CD14-positive monocyte (primary cell): Measurements from ENCODE around the gene TCEAL1. TPM values are rescaled to one million over a fixed set of nuclear protein-coding genes. Genes with fewer than 3 reads are reported as not detected.

Source experiments
- DNase-seq, 3 donors: peaks; one replicate each; pipeline ENCODE4 v3.0.0-alpha.2; 2011 to 2022
- H2AFZ ChIP-seq: 2 replicates; pipeline ENCODE4 v1.6.0; 2012; ENCODE audit warnings: mild to moderate bottlenecking, low read depth, low read length, inconsistent platforms; ENCODE audit not compliant: insufficient read depth, poor library complexity, severe bottlenecking
- H3K27ac ChIP-seq, 2 donors: 1 replicate in 1 of 2; 2 replicates in 1 of 2; pipeline ENCODE4 v1.5.1; 2012 to 2013; ENCODE audit warnings: low read length in 2 of 2, control low read depth in 1 of 2, inconsistent platforms in 1 of 2, low read depth in 1 of 2, mild to moderate bottlenecking in 1 of 2
- H3K27me3 ChIP-seq, 2 donors: one replicate each; pipeline versions ENCODE4 v1.6.0 to v1.6.1; 2011 to 2013; ENCODE audit warnings: low read length in 2 of 2; ENCODE audit not compliant: control insufficient read depth in 2 of 2, insufficient read depth in 2 of 2
- H3K36me3 ChIP-seq, 2 donors: replicated peaks in 1 of 2; 1 replicate in 1 of 2; 2 replicates in 1 of 2; pipeline versions ENCODE4 v1.5.1 to v1.6.1; 2012 to 2013; ENCODE audit warnings: low read length in 2 of 2, control low read depth in 1 of 2, inconsistent platforms in 1 of 2, mild to moderate bottlenecking in 1 of 2; ENCODE audit not compliant: insufficient read depth in 2 of 2, control insufficient read depth in 1 of 2
- H3K4me1 ChIP-seq, 2 donors: 1 replicate in 1 of 2; 2 replicates in 1 of 2; pipeline versions ENCODE4 v1.5.1 to v1.6.1; 2012 to 2013; ENCODE audit warnings: low read length in 2 of 2, control low read depth in 1 of 2, inconsistent platforms in 1 of 2, mild to moderate bottlenecking in 1 of 2, moderate library complexity in 1 of 2; ENCODE audit not compliant: insufficient read depth in 2 of 2, control insufficient read depth in 1 of 2
- H3K4me2 ChIP-seq: replicated peaks from 2 replicates; pipeline ENCODE3; 2012; ENCODE audit warnings: low read length, moderate library complexity, mild to moderate bottlenecking; ENCODE audit not compliant: poor library complexity, severe bottlenecking; ENCODE audit errors: extremely low read depth
- H3K4me3 ChIP-seq, 3 experiments: fragments of 200-600 bp in 1 of 3; sonication (generic) in 1 of 3; replicated peaks in 1 of 3; 1 replicate in 2 of 3; 2 replicates in 1 of 3; pipeline ENCODE4 v1.5.1; 2011 to 2013; ENCODE audit warnings: low read length in 3 of 3, mild to moderate bottlenecking in 3 of 3, control low read depth in 2 of 3, low read depth in 2 of 3, inconsistent platforms in 1 of 3, moderate library complexity in 1 of 3
- H3K79me2 ChIP-seq: 2 replicates; pipeline ENCODE4 v1.6.0; 2012; ENCODE audit warnings: mild to moderate bottlenecking, control low read depth, inconsistent platforms, low read length, moderate library complexity; ENCODE audit not compliant: insufficient read depth
- H3K9ac ChIP-seq: 2 replicates; pipeline ENCODE4 v1.6.0; 2017; ENCODE audit warnings: low read length, mild to moderate bottlenecking; ENCODE audit not compliant: insufficient read depth, poor library complexity, severe bottlenecking
- H3K9me3 ChIP-seq, 2 donors: replicated peaks in 1 of 2; 1 replicate in 1 of 2; 2 replicates in 1 of 2; pipeline versions ENCODE4 v1.5.1 to v1.6.1; 2012 to 2013; ENCODE audit warnings: low read length in 2 of 2, control low read depth in 1 of 2; ENCODE audit not compliant: control insufficient read depth in 1 of 2, insufficient read depth in 1 of 2
- H4K20me1 ChIP-seq: 2 replicates; pipeline ENCODE4 v1.6.0; 2012; ENCODE audit warnings: mild to moderate bottlenecking, low read length, control low read depth, moderate library complexity; ENCODE audit not compliant: insufficient read depth
- H3K27ac Mint-ChIP-seq, 7 donors: one replicate each; pipeline ENCODE4 v1.8.0; 2020; ENCODE audit warnings: mild to moderate bottlenecking in 7 of 7, mixed read lengths in 7 of 7, moderate library complexity in 6 of 7, inconsistent platforms in 2 of 7
- H3K27me3 Mint-ChIP-seq, 3 donors: one replicate each; pipeline ENCODE4 v1.8.0; 2021 to 2022; ENCODE audit warnings: low read depth in 3 of 3, mild to moderate bottlenecking in 3 of 3, mixed read lengths in 3 of 3, moderate library complexity in 3 of 3, inconsistent platforms in 1 of 3
- H3K36me3 Mint-ChIP-seq, 2 donors: one replicate each; pipeline ENCODE4 v1.8.0; 2020; ENCODE audit warnings: mixed read lengths in 2 of 2, inconsistent platforms in 1 of 2, mild to moderate bottlenecking in 1 of 2
- H3K4me1 Mint-ChIP-seq: one replicate; pipeline ENCODE4 v1.8.0; 2020; ENCODE audit warnings: mild to moderate bottlenecking, mixed read lengths
- H3K4me3 Mint-ChIP-seq, 2 donors: one replicate each; pipeline ENCODE4 v1.8.0; 2020; ENCODE audit warnings: mild to moderate bottlenecking in 2 of 2, mixed read lengths in 2 of 2, moderate library complexity in 1 of 2
- H3K9me3 Mint-ChIP-seq, 7 donors: one replicate each; pipeline ENCODE4 v1.8.0; 2020 to 2022; ENCODE audit warnings: mixed read lengths in 7 of 7, mild to moderate bottlenecking in 6 of 7, moderate library complexity in 6 of 7, inconsistent platforms in 2 of 7
- CTCF ChIP-seq: fragments of 200-600 bp; IDR thresholded peaks from one replicate; pipeline ENCODE4 v1.8.0; 2022; ENCODE audit warnings: antibody characterized with exemption, mild to moderate bottlenecking
- WGBS: methylation state at CpG from one replicate; pipeline ENCODE4 v1.1.5; 2013; ENCODE audit warnings: missing lambda C conversion rate; ENCODE audit not compliant: insufficient coverage; 5-methylcytosine and 5-hydroxymethylcytosine counted together
- intact Hi-C, 2 donors: fragments of 100-400 bp; cut with micrococcal nuclease; formaldehyde crosslinking; loops; one replicate each; pipeline versions ENCODE4 v1.15.0 to v1.15.1; 2023
- polyA plus RNA-seq, 3 donors: library from polyadenylated mRNA; depleted of rRNA in 1 of 3; unstranded in 2 of 3; stranded (reverse) in 1 of 3; fragments of 300-500 nt in 2 of 3; fragments of >200 nt in 1 of 3; fragmentation: Illumina TruSeq in 2 of 3; gene quantifications; 1 replicate in 2 of 3; 2 replicates in 1 of 3; pipeline ENCODE4 v1.2.3, GENCODE V29; 2012 to 2021

Gene TCEAL1
- polyA plus RNA-seq, 3 donors = 5.5 to 11.4 (median 5.8) TPM

GRCh38 chrX:103614999-103615398 is 13.8 kb upstream of the TCEAL1 start:
- Histone ChIP-seq H3K27me3 (no peaks in the 10 kb centered on the region), H3K4me1 (no peaks in the 10 kb centered on the region), H4K20me1 (no peaks in the 10 kb centered on the region), H3K27ac (no peak overlapping the region), H2AFZ (no peak overlapping the region), H3K79me2 (no peaks in the 10 kb centered on the region), H3K4me3 (no peak overlapping the region), H3K9me3 (no peaks in the 10 kb centered on the region), H3K4me2 (no peak overlapping the region), H3K36me3 (no peaks in the 10 kb centered on the region), H3K9ac (no peak overlapping the region)
- Mint-ChIP-seq H3K4me1 (no peaks in the 10 kb centered on the region), H3K9me3 (peaks cover 0 to 3% (median 0%) of the 10 kb centered on the region in 7 donors), H3K4me3 (no peak overlapping the region), H3K36me3 (peaks cover 0 to 3% of the 10 kb centered on the region in 2 donors), H3K27me3 (peaks cover 0 to 5% (median 0%) of the 10 kb centered on the region in 3 donors), H3K27ac (no peak overlapping the region)
- no CpG with 5 or more reads among the region's 1 CpG for WGBS
- DNase-seq = no peak
- no peak for TF ChIP-seq CTCF
- intact Hi-C loops = no loop called here

DNA sequence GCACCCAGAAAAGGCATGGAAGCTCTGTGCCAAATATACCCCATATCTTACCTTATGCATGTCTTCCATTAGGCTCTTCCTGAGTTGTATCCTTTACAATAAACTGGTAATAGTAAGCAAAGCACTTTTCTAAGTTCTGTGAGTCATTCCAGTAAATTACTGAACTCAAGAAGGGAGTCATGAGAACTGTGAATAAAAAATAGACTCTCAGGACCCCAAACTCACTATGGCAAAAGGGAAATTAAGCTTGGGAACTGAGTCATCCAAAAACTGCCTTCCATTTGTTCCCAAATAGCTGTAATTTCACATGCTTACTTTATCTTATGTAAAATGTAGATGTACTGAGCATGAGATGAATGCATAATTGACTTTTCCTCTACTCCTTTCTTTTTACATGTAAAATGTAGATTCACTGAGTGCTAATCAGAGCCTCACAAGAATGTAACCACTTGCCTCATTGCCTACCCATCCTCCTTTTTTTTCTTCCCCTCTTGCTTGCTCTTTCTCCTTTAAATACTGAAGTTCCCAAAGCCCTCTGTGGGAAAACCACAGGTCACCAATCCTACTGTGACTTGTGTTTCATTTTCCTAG is 12.9 kb upstream of the TCEAL1 start:
- peak overlapping the region in 2 of 7 donors; percentile 3 to 4 for H3K27ac Mint-ChIP-seq
- H3K9me3 Mint-ChIP-seq = peaks cover 0 to 3% (median 0%) of the 10 kb centered on the region in 7 donors
- H3K4me3 ChIP-seq = no peak overlapping the region
- no peaks in the 10 kb centered on the region for H3K27me3 ChIP-seq
- TF ChIP-seq CTCF = no peak
- no peaks in the 10 kb centered on the region for H3K79me2 ChIP-seq
- H3K4me1 Mint-ChIP-seq = no peaks in the 10 kb centered on the region
- intact Hi-C loops = no loop called here
- H3K27ac ChIP-seq = no peak overlapping the region
- DNase-seq = no peak
- no peaks in the 10 kb centered on the region for H3K36me3 ChIP-seq
- peaks cover 0 to 2% of the 10 kb centered on the region in 2 donors for H3K36me3 Mint-ChIP-seq
- H3K9ac ChIP-seq = no peak overlapping the region
- H3K4me1 ChIP-seq = no peaks in the 10 kb centered on the region
- H3K9me3 ChIP-seq = no peaks in the 10 kb centered on the region
- no peaks in the 10 kb centered on the region for H4K20me1 ChIP-seq
- no peak overlapping the region for H3K4me3 Mint-ChIP-seq
- H3K27me3 Mint-ChIP-seq = peaks cover 0 to 5% (median 0%) of the 10 kb centered on the region in 3 donors
- no peak overlapping the region for H3K4me2 ChIP-seq
- H2AFZ ChIP-seq = no peak overlapping the region
